HEK293 (cell line): Measurements from ENCODE around the gene MEX3A.

Experiments
- HOXA7 ChIP-seq: sonication (generic); formaldehyde crosslinking; IDR thresholded peaks from 2 replicates; pipeline ENCODE4 v1.8.1; 2022; ENCODE audit warnings: missing genetic modification reagents, borderline replicate concordance
- PBX3 ChIP-seq: sonication (generic); formaldehyde crosslinking; IDR thresholded peaks from 2 replicates; pipeline ENCODE4 v1.8.1; 2022; ENCODE audit warnings: mild to moderate bottlenecking, moderate library complexity, missing genetic modification reagents
- ZNF776 ChIP-seq: fragments of 450-650 bp; formaldehyde crosslinking; IDR thresholded peaks from 2 replicates; pipeline ENCODE4 v1.5.0; 2017; ENCODE audit warnings: missing biosample characterization, missing genetic modification characterization, borderline replicate concordance
- ZSCAN16 ChIP-seq: fragments of 450-650 bp; formaldehyde crosslinking; IDR thresholded peaks from 2 replicates; pipeline ENCODE4 v1.5.1; 2016; ENCODE audit warnings: missing biosample characterization, missing genetic modification characterization
- TF ChIP-seq, protein P1 (sequence below): fragments of 450-650 bp; formaldehyde crosslinking; IDR thresholded peaks from 2 replicates; pipeline ENCODE4 v1.5.1; 2016; ENCODE audit warnings: missing biosample characterization, missing genetic modification characterization

GRCh38 chr1:156050376-156050775 is 31.9 kb downstream of the MEX3A start:
- TF ChIP-seq ZNF776 (tag by site-specific recombination) (no peak), PBX3 (no peak), ZSCAN16 (tag by site-specific recombination) (no peak), HOXA7 (CRISPR knock-in tag) (no peak)
- TF ChIP-seq, protein P1, sequence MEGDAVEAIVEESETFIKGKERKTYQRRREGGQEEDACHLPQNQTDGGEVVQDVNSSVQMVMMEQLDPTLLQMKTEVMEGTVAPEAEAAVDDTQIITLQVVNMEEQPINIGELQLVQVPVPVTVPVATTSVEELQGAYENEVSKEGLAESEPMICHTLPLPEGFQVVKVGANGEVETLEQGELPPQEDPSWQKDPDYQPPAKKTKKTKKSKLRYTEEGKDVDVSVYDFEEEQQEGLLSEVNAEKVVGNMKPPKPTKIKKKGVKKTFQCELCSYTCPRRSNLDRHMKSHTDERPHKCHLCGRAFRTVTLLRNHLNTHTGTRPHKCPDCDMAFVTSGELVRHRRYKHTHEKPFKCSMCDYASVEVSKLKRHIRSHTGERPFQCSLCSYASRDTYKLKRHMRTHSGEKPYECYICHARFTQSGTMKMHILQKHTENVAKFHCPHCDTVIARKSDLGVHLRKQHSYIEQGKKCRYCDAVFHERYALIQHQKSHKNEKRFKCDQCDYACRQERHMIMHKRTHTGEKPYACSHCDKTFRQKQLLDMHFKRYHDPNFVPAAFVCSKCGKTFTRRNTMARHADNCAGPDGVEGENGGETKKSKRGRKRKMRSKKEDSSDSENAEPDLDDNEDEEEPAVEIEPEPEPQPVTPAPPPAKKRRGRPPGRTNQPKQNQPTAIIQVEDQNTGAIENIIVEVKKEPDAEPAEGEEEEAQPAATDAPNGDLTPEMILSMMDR (tag by site-specific recombination): no peak
